Right kidney (tissue), 1 donor: ENCODE results near the gene LETMD1.
"Not testable (repeated sequence)": the region's sequence is repeated elsewhere in the genome, so short reads cannot be mapped to it uniquely, and the experiment has no call there.

Experiments
- DNase-seq: peaks from one replicate; pipeline ENCODE4 v3.0.0-alpha.2; 2016

The LETMD1 gene

DNA sequence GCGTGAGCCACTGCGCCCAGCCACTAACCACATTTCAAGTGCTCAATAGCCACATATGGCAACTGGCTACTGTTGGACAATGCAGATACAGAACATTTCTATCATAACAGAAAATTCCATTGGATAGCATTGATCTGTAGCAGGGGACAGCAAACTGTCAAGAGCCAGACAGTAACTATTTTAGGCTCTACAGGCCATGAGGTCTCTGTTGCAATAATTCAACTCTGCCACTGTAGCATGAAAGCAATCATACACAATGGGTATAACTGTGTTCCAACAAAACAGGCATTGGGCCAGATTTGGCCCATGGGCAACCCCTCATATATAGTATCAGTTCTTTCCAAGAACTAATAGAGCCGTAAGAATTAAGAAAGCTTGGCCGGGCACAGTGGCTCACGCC, 27.3 kb downstream of the LETMD1 start:
- DNase-seq, result no peak

DNA sequence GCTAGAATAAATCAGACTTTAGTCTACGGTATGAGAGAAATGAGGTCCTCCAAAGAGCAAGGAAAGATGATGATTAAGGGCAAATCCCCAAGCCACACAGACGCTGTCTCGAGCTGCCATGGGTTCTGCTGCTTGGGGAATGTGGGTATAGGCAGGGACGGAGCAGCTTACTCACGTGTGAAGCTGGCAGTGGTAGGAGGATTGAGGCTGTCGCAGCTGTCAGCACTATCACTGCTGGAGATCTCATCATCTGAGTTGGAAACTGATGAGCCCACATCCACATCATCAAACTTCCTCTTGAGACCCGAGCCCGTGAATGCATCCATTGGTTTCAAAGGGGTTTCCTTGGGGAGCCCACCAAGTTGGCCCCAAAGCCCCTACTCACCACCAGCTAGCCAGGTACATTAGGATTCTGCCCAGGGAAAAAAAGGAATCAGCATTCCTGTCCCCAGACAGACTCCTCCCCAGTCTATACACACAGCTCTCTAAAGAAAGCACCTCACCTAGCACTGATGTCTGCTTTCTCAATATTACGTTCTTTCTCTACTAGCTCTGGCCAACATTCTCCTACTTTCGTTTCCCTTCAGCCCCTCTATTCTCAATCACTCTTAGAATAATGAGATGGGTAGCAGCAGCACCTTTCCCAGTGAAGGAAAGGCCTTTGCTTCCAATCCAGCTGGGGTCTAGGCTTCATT, 28.3 kb downstream of the LETMD1 start:
- no peak for DNase-seq

DNA sequence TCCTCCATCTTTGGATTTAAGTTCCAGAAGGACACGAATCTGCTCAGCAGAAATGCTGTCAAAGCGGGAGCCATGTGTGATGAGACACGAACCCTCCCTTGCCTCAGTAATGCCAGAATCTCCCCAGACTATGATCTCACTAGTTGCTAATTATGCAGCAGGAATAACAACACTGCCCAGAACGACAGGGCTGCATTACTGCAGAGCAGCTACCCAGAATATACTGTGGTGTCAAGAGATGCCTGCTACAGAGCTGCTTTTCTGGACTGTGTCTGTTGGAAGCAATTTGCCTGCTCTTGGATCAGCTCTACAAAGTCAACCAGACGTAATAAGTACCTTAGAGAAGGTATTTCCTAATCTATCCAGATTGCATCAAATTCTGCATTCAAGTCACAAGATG, 29.8 kb downstream of the LETMD1 start:
- no peak for DNase-seq

DNA sequence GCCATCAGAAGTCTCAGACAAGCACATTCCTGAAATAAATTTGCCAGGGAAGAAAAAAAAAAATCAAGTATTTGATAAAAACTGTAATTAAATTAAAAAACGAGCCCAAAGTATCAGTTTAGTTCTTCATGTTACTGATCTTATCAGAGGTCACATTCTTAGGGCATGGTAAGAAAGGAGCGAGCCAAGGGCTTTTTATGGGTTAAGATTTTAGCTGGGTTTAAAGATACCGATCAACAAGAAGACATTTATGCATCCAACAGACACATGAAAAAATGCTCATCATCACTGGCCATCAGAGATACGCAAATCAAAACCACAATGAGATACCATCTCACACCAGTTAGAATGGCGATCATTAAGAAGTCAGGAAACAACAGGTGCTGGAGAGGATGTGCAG, 30.2 kb downstream of the LETMD1 start:
- DNase-seq, result not testable (repeated sequence)

DNA sequence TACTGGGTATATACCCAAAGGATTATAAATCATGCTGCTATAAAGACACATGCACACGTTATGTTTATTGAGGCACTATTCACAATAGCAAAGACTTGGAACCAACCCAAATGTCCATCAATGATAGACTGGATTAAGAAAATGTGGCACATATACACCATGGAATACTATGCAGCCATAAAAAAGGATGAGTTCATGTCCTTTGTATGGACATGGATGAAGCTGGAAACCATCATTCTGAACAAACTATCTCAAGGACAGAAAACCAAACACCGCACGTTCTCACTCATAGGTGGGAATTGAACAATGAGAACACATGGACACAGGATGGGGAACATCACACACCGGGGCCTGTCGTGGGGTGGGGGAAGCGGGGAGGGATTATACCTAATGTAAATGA, 30.7 kb downstream of the LETMD1 start:
- not testable (repeated sequence) for DNase-seq

- no peak for DNase-seq
Measured at GRCh38 chr12:51080136-51080535, 32.0 kb downstream of the LETMD1 start.

GRCh38 chr12:51081421-51081820, 33.3 kb downstream of the LETMD1 start:
- no peak for DNase-seq

GRCh38 chr12:51082561-51083125, 34.5 kb downstream of the LETMD1 start:
- no peak for DNase-seq

- DNase-seq, result peak; percentile 90
Measured at GRCh38 chr12:51083126-51083833, 35.2 kb downstream of the LETMD1 start, which contains the start of gene CSRNP2. CSRNP2 (minus strand) TSS chr12:51083596; CDS start chr12:51076561, 7,035 bp downstream.

DNA sequence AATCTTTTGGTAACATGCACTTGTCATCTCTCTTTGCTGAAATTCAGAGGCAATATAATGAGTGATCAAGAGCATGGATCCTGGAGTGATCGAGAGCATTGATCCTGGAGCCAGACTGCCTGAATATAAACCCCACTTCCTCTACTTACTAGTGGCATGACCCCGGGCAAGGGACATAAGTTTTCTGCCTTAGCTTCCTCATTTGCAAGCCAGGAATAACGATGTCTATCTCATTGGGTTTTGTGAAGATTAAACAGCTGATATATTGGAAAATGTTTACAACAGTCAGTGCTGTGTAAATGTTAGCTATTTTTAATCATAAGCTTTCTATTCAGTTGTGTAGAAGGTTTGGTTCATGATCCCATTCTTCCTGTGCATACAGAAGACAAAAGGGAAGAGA, 37.6 kb downstream of the LETMD1 start:
- DNase-seq, result no peak

- no peak for DNase-seq
Measured at GRCh38 chr12:51086933-51087332, 38.8 kb downstream of the LETMD1 start.

DNA sequence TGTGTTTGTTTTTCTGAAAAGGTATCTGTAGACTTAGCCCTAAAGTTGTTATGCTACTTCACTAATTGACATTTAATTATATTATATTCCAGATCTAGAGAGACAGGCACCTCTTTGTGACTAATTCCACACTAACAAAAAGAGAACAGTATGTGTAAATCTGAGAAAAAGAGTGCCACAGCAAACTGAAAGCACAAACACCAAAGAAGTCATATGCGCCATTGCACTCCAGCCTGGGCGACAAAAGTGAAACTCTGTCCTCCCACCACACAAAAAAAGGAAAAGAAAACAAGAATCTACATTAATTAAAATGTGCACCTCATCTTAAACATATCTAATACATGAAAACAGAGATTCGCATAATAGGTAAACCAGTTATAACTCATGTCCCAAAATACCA, 39.7 kb downstream of the LETMD1 start:
- DNase-seq, result no peak

- no peak for DNase-seq
Measured at GRCh38 chr12:51090705-51091229, 42.6 kb downstream of the LETMD1 start.

GRCh38 chr12:51098611-51099010, 50.5 kb downstream of the LETMD1 start:
- DNase-seq, result no peak

- no peak for DNase-seq
Measured at GRCh38 chr12:51103977-51104376, 55.9 kb downstream of the LETMD1 start.

- DNase-seq, result no peak
Measured at GRCh38 chr12:51108136-51108535, 60.0 kb downstream of the LETMD1 start.
